ENCODE measurements around the gene TMEM250.

GRCh38 chr9:136140966-136141365 lies 22.3 kb upstream of the TMEM250 start:
- no peak for TF ChIP-seq CTCF (IDR thresholded peaks at IDR 0.05)
- no peak for TF ChIP-seq POLR2AphosphoS5 (IDR thresholded peaks at IDR 0.05)
- TF ChIP-seq EP300 (IDR thresholded peaks at IDR 0.05) = no peak

Data from sigmoid colon (tissue), 4 donors.